K562 (cell line): ENCODE measurements around the gene LTBP4. TPM values are rescaled to one million over a fixed set of nuclear protein-coding genes. Genes with fewer than 3 reads are reported as not detected.

ENCODE experiments used
- CTBP1 ChIP-seq: fragments of 450-650 bp; IDR thresholded peaks from 2 replicates; pipeline ENCODE4 v1.6.1; 2016; ENCODE audit warnings: borderline replicate concordance
- FOSL1 ChIP-seq: fragments of 200-800 bp; sonication (Bioruptor generic); conservative IDR thresholded peaks from 2 replicates; pipeline ENCODE4 v1.6.1; 2016; ENCODE audit warnings: missing genetic modification characterization, missing compliant biosample characterization
- HLTF ChIP-seq: fragments of 450-650 bp; IDR thresholded peaks from 2 replicates; pipeline ENCODE4 v1.6.1; 2016
- KLF16 ChIP-seq: IDR thresholded peaks from 2 replicates; pipeline ENCODE4 v1.6.1; 2016; ENCODE audit warnings: antibody characterized with exemption
- PHF21A ChIP-seq: fragments of 450-650 bp; IDR thresholded peaks from 2 replicates; pipeline ENCODE4 v1.6.1; 2017; ENCODE audit warnings: low read depth, borderline replicate concordance
- TCF3 ChIP-seq: sonication (generic); formaldehyde crosslinking; IDR thresholded peaks from 2 replicates; pipeline ENCODE4 v1.4.0; 2020; ENCODE audit warnings: mild to moderate bottlenecking, missing genetic modification reagents
- TGIF2 ChIP-seq: sonication (generic); formaldehyde crosslinking; IDR thresholded peaks from 2 replicates; pipeline ENCODE4 v1.8.1; 2022; ENCODE audit warnings: mild to moderate bottlenecking, missing genetic modification reagents, moderate library complexity
- ZNF644 ChIP-seq: fragments of 200-800 bp; sonication (Bioruptor generic); IDR thresholded peaks from 2 replicates; pipeline ENCODE4 v1.6.1; 2016; ENCODE audit warnings: low read depth, missing genetic modification characterization, missing compliant biosample characterization
- polyA plus RNA-seq, 8 experiments: library from polyadenylated mRNA; depleted of rRNA in 4 of 8; stranded (reverse) in 5 of 8; unstranded in 3 of 8; fragments of >200 nt; fragmentation: Nextera tagmentation in 2 of 8; fragmentation: Illumina TruSeq in 1 of 8; extraction: Ambion mirVana in 2 of 8; extraction: Trizol in 1 of 8; gene quantifications; 2 replicates each; pipeline versions ENCODE4 v1.2.1 to v1.2.3, GENCODE V29; 2011 to 2014; ENCODE audit warnings: inconsistent platforms in 1 of 8, missing spikeins in 1 of 8
- total RNA-seq, 7 experiments: library from RNA; depleted of rRNA in 6 of 7; stranded (reverse); fragments of >200 nt in 6 of 7; fragmentation: Illumina TruSeq in 2 of 7; extraction: Trizol in 2 of 7; gene quantifications; 2 replicates each; pipeline versions ENCODE4 v1.2.1 to v1.2.3, GENCODE V29; 2011 to 2021; ENCODE audit warnings: low replicate concordance in 1 of 7
- TF ChIP-seq, protein P1 (sequence below), 2 experiments: fragments of 450-650 bp; formaldehyde crosslinking in 1 of 2; IDR thresholded peaks; 2 replicates each; pipeline versions ENCODE4 v1.4.0 to v1.6.1; 2014 to 2020; ENCODE audit warnings: mild to moderate bottlenecking in 2 of 2, borderline replicate concordance in 1 of 2, low read depth in 1 of 2
- TF ChIP-seq, protein P2 (sequence below), 3 experiments: fragments of 200-800 bp in 1 of 3; fragments of 250-450 bp in 1 of 3; fragments of 450-650 bp in 1 of 3; sonication (Bioruptor Pico) in 1 of 3; sonication (Bioruptor generic) in 1 of 3; formaldehyde crosslinking in 1 of 3; IDR thresholded peaks; 2 replicates each; pipeline versions ENCODE4 v1.6.1 to v1.8.0; 2016 to 2022; ENCODE audit warnings: mild to moderate bottlenecking in 2 of 3, missing genetic modification characterization in 2 of 3, missing compliant biosample characterization in 1 of 3, moderate library complexity in 1 of 3
- TF ChIP-seq, protein P3 (sequence below), 3 experiments: fragments of 200-800 bp in 1 of 3; sonication (Bioruptor generic) in 1 of 3; sonication (generic) in 1 of 3; formaldehyde crosslinking in 1 of 3; IDR thresholded peaks; 2 replicates each; pipeline versions ENCODE4 v1.6.1 to v1.8.0; 2016 to 2022; ENCODE audit warnings: mild to moderate bottlenecking in 2 of 3, missing compliant biosample characterization in 2 of 3, missing genetic modification characterization in 2 of 3, missing genetic modification reagents in 1 of 3

The LTBP4 gene
- total and polyA plus RNA-seq, 9 of the 15 experiments (the other 6 are each of a cell fraction or from before 2014, with no cell fraction given): 0.35 to 160 (median 31.6) TPM

DNA sequence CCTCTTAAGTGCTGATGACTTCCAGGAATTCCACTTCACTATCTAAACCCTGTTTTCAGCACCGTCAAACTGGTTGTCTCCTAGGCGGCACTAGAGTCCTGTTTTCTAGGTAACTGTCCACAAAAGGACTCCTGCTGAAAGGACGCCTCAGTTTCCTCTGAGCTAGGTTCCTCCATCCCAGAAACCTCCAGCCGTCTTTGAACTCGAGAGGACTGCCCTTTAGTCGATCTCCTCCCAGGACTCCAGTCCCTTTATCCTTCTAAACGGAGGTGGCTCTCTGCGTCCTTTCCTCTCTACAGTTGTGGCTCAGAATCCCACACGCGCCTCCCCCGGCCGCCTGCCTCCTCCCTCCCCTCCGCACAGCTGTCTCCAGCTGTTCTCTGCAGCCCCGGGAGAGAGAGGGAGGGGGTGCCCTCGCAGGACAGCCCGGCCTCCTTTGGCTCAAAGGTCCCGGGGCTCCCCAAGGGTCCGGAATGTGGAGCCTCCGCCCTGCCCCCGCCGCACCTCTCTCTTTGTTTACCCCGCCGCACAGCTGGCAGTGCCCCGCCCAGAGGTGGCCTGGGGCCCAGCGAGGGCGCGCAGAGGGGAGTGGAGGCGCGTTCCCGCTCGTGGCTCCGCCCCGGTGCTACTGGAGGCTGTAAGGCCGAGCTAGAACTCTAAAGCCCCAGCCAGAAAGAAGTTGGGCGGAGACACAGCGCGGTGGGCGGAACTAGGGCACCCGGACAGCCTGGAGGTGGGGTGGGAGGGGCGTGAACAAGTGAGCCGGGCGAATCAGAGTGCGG is 2.4 kb downstream of the LTBP4 start (continued):
- TF ChIP-seq, protein P1, sequence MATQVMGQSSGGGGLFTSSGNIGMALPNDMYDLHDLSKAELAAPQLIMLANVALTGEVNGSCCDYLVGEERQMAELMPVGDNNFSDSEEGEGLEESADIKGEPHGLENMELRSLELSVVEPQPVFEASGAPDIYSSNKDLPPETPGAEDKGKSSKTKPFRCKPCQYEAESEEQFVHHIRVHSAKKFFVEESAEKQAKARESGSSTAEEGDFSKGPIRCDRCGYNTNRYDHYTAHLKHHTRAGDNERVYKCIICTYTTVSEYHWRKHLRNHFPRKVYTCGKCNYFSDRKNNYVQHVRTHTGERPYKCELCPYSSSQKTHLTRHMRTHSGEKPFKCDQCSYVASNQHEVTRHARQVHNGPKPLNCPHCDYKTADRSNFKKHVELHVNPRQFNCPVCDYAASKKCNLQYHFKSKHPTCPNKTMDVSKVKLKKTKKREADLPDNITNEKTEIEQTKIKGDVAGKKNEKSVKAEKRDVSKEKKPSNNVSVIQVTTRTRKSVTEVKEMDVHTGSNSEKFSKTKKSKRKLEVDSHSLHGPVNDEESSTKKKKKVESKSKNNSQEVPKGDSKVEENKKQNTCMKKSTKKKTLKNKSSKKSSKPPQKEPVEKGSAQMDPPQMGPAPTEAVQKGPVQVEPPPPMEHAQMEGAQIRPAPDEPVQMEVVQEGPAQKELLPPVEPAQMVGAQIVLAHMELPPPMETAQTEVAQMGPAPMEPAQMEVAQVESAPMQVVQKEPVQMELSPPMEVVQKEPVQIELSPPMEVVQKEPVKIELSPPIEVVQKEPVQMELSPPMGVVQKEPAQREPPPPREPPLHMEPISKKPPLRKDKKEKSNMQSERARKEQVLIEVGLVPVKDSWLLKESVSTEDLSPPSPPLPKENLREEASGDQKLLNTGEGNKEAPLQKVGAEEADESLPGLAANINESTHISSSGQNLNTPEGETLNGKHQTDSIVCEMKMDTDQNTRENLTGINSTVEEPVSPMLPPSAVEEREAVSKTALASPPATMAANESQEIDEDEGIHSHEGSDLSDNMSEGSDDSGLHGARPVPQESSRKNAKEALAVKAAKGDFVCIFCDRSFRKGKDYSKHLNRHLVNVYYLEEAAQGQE (IDR thresholded peaks at IDR 0.05; ENCODE audit: borderline replicate concordance): peak; percentile 61
- TF ChIP-seq, protein P1 (CRISPR knock-in tag; IDR thresholded peaks at IDR 0.05; ENCODE audit: low read depth): peak; percentile 15; the same call in 1 of the 2 replicates
- TF ChIP-seq, protein P2, sequence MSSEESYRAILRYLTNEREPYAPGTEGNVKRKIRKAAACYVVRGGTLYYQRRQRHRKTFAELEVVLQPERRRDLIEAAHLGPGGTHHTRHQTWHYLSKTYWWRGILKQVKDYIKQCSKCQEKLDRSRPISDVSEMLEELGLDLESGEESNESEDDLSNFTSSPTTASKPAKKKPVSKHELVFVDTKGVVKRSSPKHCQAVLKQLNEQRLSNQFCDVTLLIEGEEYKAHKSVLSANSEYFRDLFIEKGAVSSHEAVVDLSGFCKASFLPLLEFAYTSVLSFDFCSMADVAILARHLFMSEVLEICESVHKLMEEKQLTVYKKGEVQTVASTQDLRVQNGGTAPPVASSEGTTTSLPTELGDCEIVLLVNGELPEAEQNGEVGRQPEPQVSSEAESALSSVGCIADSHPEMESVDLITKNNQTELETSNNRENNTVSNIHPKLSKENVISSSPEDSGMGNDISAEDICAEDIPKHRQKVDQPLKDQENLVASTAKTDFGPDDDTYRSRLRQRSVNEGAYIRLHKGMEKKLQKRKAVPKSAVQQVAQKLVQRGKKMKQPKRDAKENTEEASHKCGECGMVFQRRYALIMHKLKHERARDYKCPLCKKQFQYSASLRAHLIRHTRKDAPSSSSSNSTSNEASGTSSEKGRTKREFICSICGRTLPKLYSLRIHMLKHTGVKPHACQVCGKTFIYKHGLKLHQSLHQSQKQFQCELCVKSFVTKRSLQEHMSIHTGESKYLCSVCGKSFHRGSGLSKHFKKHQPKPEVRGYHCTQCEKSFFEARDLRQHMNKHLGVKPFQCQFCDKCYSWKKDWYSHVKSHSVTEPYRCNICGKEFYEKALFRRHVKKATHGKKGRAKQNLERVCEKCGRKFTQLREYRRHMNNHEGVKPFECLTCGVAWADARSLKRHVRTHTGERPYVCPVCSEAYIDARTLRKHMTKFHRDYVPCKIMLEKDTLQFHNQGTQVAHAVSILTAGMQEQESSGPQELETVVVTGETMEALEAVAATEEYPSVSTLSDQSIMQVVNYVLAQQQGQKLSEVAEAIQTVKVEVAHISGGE (CRISPR knock-in tag; IDR thresholded peaks at IDR 0.05): peak in 1 of 3 experiments; percentile 52; a peak in 2 of 6 replicates
- TF ChIP-seq HLTF: peak; percentile 17; the same call in 1 of the 2 replicates
- TF ChIP-seq, protein P3, sequence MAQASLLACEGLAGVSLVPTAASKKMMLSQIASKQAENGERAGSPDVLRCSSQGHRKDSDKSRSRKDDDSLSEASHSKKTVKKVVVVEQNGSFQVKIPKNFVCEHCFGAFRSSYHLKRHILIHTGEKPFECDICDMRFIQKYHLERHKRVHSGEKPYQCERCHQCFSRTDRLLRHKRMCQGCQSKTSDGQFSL (CRISPR knock-in tag; IDR thresholded peaks at IDR 0.05): no peak
- TF ChIP-seq, protein P3 (tag; IDR thresholded peaks at IDR 0.05): peak in 1 of 2 experiments; percentile 76; a peak in 2 of 4 replicates
- TF ChIP-seq KLF16: peak; percentile 63; the same call in 1 of the 2 replicates
- TF ChIP-seq TCF3: peak; percentile 4; the same call in 1 of the 2 replicates
- TF ChIP-seq ZNF644 (tag): no peak
- TF ChIP-seq FOSL1: peak; percentile 45; the same call in 1 of the 2 replicates
- TF ChIP-seq CTBP1: peak; percentile 75
- peak; percentile 62; the same call in 1 of the 2 replicates for TF ChIP-seq TGIF2
- TF ChIP-seq PHF21A: peak; percentile 37; the same call in 1 of the 2 replicates
